ENCODE data around the gene PPP2R2B. TPM values are rescaled to one million over a fixed set of nuclear protein-coding genes. Genes with fewer than 3 reads are reported as not detected.
"Not testable (repeated sequence)": the region's sequence is repeated elsewhere in the genome, so short reads cannot be mapped to it uniquely, and the experiment has no call there.

The PPP2R2B gene
- total RNA-seq, 1 experiment from 2014 or later: 0.04 TPM

- no peaks in the 10 kb centered on the region for H3K36me3 ChIP-seq
- 0 out of 2 replicates have a peak, but pooled peaks cover 4% of the 10 kb centered on the region for H3K27me3 ChIP-seq
- H3K4me1 ChIP-seq: no peaks in the 10 kb centered on the region
- 0 out of 2 replicates have a peak, but pooled peaks cover 3% of the 10 kb centered on the region for H3K9me3 ChIP-seq (replicated peaks)
- H3K27ac ChIP-seq: no peak overlapping the region
- DNase-seq: no peak
- no peak overlapping the region for H3K4me3 ChIP-seq
These were observed 134.3 kb downstream of the PPP2R2B start for GRCh38 chr5:146744068-146744745.

DNA sequence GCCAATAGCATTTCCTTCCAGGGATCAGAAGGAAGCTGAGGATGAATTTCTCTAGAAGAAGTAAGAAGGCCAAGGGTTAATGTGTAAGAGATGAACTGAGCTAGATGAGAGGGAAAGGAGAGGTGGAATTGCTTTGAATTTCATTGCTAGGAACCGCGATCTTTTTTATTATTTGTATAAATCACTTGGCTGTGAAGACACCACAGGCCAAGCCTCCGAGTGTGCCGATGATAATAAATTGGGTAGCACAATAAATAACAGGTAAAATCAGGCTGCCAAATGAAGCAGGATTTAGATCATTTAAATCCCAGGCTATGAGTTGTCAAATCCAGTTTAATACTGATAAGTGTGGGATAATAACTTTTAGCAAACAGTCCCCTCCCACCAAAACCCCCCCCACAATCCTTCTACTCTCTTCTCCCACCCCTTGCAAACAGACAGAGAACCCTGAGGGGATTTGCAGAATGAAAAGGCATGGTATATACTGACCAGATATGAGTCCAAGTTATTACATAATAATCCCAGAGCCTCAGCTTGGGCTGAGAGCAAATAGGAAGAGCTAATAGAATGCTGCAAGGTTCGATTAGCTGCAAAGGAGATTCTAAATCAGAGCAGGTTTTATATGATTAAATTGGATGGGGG, 143.5 kb downstream of the PPP2R2B start:
- Histone ChIP-seq H3K36me3 (no peaks in the 10 kb centered on the region), H3K27ac (no peak overlapping the region)

DNA sequence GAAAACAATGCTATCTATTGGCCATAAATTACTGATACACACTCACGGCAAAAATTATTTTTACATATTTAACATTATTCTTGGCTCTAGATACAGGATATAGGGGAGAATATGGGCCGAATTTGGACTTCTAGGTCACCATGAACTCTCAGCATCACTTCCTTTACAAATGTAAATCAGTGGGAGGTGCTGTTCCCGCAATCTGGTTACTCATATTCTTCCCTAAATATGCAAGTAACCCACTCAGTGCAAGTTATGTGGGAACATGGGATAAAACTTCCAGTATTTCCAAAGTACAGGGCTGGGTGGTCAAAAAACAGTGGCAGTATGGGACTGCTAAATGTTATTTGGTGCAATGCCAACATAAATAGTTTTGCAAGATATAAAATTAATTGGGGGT, 145.6 kb downstream of the PPP2R2B start:
- no peak for DNase-seq
- H3K4me3 ChIP-seq: no peak overlapping the region
- H3K27ac ChIP-seq: no peak overlapping the region

More for the DNA sequence above, 143.5 kb downstream of the PPP2R2B start:
- Histone ChIP-seq H3K4me1 (peaks cover 9% of the 10 kb centered on the region), H3K4me3 (no peak overlapping the region), H3K9me3 (replicated peaks) (no peaks in the 10 kb centered on the region), H3K27me3 (no peaks in the 10 kb centered on the region)
- DNase-seq: no peak

GRCh38 chr5:146731909-146732659, 146.5 kb downstream of the PPP2R2B start:
- no peaks in the 10 kb centered on the region for H3K27me3 ChIP-seq
- peaks cover 8% of the 10 kb centered on the region for H3K9me3 ChIP-seq (replicated peaks)
- H3K36me3 ChIP-seq: no peaks in the 10 kb centered on the region
- H3K27ac ChIP-seq: no peak overlapping the region
- H3K4me1 ChIP-seq: peaks cover 9% of the 10 kb centered on the region
- H3K4me3 ChIP-seq: no peak overlapping the region
- DNase-seq: no peak

More for the DNA sequence above, 145.6 kb downstream of the PPP2R2B start:
- Histone ChIP-seq H3K9me3 (replicated peaks) (peaks cover 8% of the 10 kb centered on the region), H3K27me3 (no peaks in the 10 kb centered on the region), H3K36me3 (no peaks in the 10 kb centered on the region), H3K4me1 (peaks cover 9% of the 10 kb centered on the region)

DNA sequence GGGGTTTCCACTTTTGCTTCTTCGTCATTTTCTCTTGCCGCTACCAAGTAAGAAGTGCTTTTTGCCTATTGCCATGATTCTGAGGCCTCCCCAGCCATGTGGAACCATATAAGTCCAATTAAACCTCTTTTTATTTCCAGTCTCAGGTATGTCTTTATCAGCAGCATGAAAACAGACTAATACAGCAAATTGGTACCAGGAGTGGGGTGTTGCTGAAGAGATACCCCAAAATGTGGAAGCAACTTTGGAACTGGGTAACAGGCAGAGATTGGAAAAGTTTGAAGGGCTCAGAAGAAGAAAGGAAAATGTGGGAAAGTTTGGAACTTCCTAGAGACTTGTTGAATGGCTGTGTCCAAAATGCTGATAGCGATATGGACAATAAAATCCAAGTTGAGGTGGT, 149.8 kb downstream of the PPP2R2B start:
- not testable (repeated sequence) for H3K27me3 ChIP-seq; H3K27ac ChIP-seq; H3K9me3 ChIP-seq (replicated peaks); DNase-seq; H3K4me1 ChIP-seq; H3K36me3 ChIP-seq; H3K4me3 ChIP-seq

DNA sequence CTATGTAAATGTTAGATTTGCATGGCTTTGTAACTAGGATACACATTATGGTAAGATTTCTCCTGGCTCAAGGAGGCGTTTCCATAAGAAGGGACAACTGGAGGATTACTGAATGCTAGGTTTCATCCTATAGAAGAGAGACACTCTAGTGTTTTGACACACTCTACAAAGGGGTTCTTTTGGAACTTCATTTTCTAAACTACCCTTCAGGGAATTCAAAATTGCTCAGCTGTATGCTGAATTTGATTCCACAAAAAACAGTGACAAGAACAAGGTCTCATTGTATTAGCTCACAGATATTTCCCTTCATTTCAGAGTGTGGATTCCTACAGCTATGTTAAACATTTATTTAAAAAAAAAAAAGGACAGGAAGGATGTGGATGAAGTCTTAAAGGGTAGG, 151.7 kb downstream of the PPP2R2B start:
- Histone ChIP-seq H3K36me3 (no peaks in the 10 kb centered on the region), H3K9me3 (replicated peaks) (peaks cover 8% of the 10 kb centered on the region), H3K27ac (no peak overlapping the region), H3K4me3 (no peak overlapping the region), H3K4me1 (peaks cover 5% of the 10 kb centered on the region), H3K27me3 (no peaks in the 10 kb centered on the region; the same call in 1 of the 2 replicates)
- DNase-seq: no peak

GRCh38 chr5:146726020-146726419, 152.5 kb downstream of the PPP2R2B start:
- no peak overlapping the region for H3K27ac ChIP-seq
- H3K9me3 ChIP-seq (replicated peaks): peaks cover 8% of the 10 kb centered on the region
- H3K36me3 ChIP-seq: no peaks in the 10 kb centered on the region
- no peaks in the 10 kb centered on the region for H3K4me1 ChIP-seq
- no peaks in the 10 kb centered on the region; the same call in 1 of the 2 replicates for H3K27me3 ChIP-seq
- H3K4me3 ChIP-seq: no peak overlapping the region
- no peak for DNase-seq

DNA sequence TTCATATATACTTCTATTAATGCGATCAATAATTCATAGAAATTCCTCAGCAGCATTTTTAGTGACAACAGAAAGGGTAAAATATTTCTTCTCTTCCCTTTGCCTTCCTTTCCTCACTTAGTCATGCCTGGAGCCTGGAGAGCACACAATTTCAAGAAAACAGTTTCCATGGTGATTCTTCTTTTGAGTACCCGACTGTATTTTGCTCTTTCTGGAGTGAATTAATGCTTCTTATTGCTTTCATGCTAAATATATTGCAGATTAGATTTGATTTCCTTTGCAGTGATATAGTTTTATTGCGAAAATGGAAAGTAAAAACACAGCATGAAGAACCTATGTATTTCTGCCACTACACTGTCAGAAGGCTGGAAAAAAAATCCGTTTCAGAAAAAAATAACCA, 153.5 kb downstream of the PPP2R2B start:
- DNase-seq: no peak
- H3K36me3 ChIP-seq: no peaks in the 10 kb centered on the region
- H3K4me1 ChIP-seq: no peaks in the 10 kb centered on the region
- peaks cover 8% of the 10 kb centered on the region for H3K9me3 ChIP-seq (replicated peaks)
- H3K27ac ChIP-seq: no peak overlapping the region
- H3K4me3 ChIP-seq: no peak overlapping the region
- no peaks in the 10 kb centered on the region; the same call in 1 of the 2 replicates for H3K27me3 ChIP-seq

DNA sequence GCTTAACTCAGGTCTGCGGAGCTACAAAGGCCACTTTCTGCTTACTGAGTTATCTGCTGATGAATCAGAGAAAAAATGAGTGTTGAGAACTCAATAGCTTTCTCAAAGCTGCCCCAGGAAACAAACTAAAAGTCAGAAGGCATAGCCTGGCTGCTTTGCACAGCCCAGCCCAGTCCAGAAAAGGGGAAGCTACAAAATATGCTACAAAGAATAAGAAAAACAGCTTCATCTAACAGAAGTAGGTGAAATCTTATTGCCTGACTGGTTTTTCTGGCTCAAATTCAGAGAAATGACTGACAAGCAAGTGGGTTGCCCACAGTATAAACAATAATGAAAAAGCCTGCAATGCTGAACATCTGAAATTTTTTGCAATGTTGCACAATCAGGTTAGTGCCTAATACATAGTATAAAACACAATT, 156.2 kb downstream of the PPP2R2B start:
- Histone ChIP-seq H3K4me3 (no peak overlapping the region), H3K9me3 (replicated peaks) (no peaks in the 10 kb centered on the region), H3K27ac (no peak overlapping the region), H3K4me1 (no peaks in the 10 kb centered on the region), H3K27me3 (no peaks in the 10 kb centered on the region; the same call in 1 of the 2 replicates), H3K36me3 (no peaks in the 10 kb centered on the region)
- DNase-seq: no peak

- Histone ChIP-seq H3K4me1 (no peaks in the 10 kb centered on the region), H3K4me3 (no peak overlapping the region), H3K27ac (no peak overlapping the region), H3K36me3 (no peaks in the 10 kb centered on the region), H3K27me3 (no peaks in the 10 kb centered on the region; the same call in 1 of the 2 replicates), H3K9me3 (replicated peaks) (no peaks in the 10 kb centered on the region)
- DNase-seq: no peak
These were observed 157.3 kb downstream of the PPP2R2B start for GRCh38 chr5:146721073-146721815.

- Histone ChIP-seq H3K4me3 (no peak overlapping the region), H3K9me3 (replicated peaks) (no peaks in the 10 kb centered on the region), H3K36me3 (no peaks in the 10 kb centered on the region), H3K4me1 (no peaks in the 10 kb centered on the region), H3K27me3 (no peaks in the 10 kb centered on the region), H3K27ac (no peak overlapping the region)
- no peak for DNase-seq
These were observed 158.4 kb downstream of the PPP2R2B start for GRCh38 chr5:146720107-146720506.

DNA sequence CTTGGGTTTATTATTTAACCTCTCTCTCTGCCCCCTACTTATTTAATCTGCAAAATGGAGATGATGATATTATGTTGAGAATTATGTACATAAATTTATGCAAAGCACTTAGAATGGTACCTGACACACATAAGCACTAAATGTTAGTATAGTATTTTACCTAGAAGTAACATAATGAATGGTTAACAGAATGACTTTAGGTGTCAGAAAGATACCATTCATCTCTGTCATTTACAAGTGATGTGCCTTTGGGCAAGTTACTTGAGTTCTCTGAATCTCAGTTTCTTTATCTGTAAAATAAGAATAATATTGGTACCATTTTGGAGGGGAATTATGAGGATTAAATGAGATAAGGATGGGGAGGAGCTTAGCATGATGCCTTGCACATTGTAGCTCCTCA, 159.4 kb downstream of the PPP2R2B start:
- Histone ChIP-seq H3K36me3 (no peaks in the 10 kb centered on the region), H3K4me1 (no peaks in the 10 kb centered on the region), H3K27ac (no peak overlapping the region), H3K27me3 (no peaks in the 10 kb centered on the region), H3K4me3 (no peak overlapping the region), H3K9me3 (replicated peaks) (no peaks in the 10 kb centered on the region)
- DNase-seq: no peak

DNA sequence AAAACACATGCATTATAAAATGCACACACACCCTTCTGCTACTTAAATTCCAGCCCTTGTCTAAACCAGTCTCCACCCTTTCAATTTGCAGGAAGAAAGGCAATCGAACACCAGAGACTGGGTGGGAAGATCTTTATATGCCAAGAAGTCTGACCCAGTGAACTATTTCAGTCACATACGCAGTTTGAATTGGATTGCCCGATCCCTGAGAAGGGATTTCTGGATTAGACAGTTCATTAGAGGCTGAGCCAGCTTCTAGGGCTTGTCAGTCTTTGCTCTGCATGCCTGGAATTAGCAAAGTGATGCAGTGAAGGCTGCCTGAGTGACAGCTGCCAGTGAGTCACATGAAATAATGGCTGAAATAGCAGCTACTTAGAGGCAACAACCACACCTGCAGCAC, 159.9 kb downstream of the PPP2R2B start:
- no peak overlapping the region for H3K27ac ChIP-seq
- no peaks in the 10 kb centered on the region for H3K9me3 ChIP-seq (replicated peaks)
- DNase-seq: no peak
- H3K4me1 ChIP-seq: no peaks in the 10 kb centered on the region
- H3K4me3 ChIP-seq: no peak overlapping the region
- H3K27me3 ChIP-seq: no peaks in the 10 kb centered on the region
- no peaks in the 10 kb centered on the region for H3K36me3 ChIP-seq

GRCh38 chr5:146717951-146718350, 160.6 kb downstream of the PPP2R2B start:
- Histone ChIP-seq H3K9me3 (replicated peaks) (no peaks in the 10 kb centered on the region), H3K27me3 (no peaks in the 10 kb centered on the region), H3K4me1 (no peaks in the 10 kb centered on the region), H3K27ac (no peak overlapping the region), H3K36me3 (no peaks in the 10 kb centered on the region), H3K4me3 (no peak overlapping the region)
- no peak for DNase-seq
